HEK293 (cell line): ENCODE results near the gene CCDC57.
A peak's percentile ranks its signal among the peaks of the same experiment; 100 is the strongest.

Source experiments
- CTCF ChIA-PET: fragments of 350-600 bp; formaldehyde crosslinking; extraction: SDS; loops from one replicate; lab custom pipeline; 2021; ENCODE audit warnings: antibody characterized with exemption; lab: Yijun Ruan, JAX
- POLR2A ChIA-PET: fragments of 300-600 bp; formaldehyde crosslinking; extraction: SDS; loops from one replicate; lab custom pipeline; 2020; ENCODE audit warnings: antibody characterized with exemption, inconsistent platforms; lab: Yijun Ruan, JAX
- H3K27ac ChIP-seq: fragments of 200-500 bp; sonication (Bioruptor generic); 2 replicates; pipeline ENCODE4 v1.5.1; 2014; ENCODE audit warnings: low read depth, low read length, control low read depth, inconsistent platforms; ENCODE audit errors: extremely low read depth
- H3K36me3 ChIP-seq, 2 experiments: fragments of 200-500 bp in 1 of 2; sonication (Bioruptor generic) in 1 of 2; 1 replicate in 1 of 2; 2 replicates in 1 of 2; pipeline ENCODE4 v1.5.1; 2014 to 2017; ENCODE audit warnings: inconsistent platforms in 2 of 2, low read length in 2 of 2; ENCODE audit not compliant: control insufficient read depth in 2 of 2, insufficient read depth in 1 of 2
- H3K4me1 ChIP-seq: fragments of 200-500 bp; sonication (Bioruptor generic); 2 replicates; pipeline ENCODE4 v1.5.1; 2014; ENCODE audit warnings: mild to moderate bottlenecking, low read length, inconsistent platforms; ENCODE audit not compliant: control insufficient read depth, insufficient read depth
- H3K4me3 ChIP-seq: 2 replicates; pipeline ENCODE4 v1.5.1; 2011; ENCODE audit warnings: low read depth, mild to moderate bottlenecking, control low read depth, low read length, moderate library complexity
- H3K9me3 ChIP-seq: fragments of 200-500 bp; sonication (Bioruptor generic); 2 replicates; pipeline ENCODE4 v1.5.1; 2014; ENCODE audit warnings: low read depth, low read length, inconsistent platforms; ENCODE audit not compliant: control insufficient read depth, insufficient read depth
- GLIS2 ChIP-seq: fragments of 450-650 bp; formaldehyde crosslinking; IDR thresholded peaks from 2 replicates; pipeline ENCODE4 v1.5.1; 2016; ENCODE audit warnings: missing biosample characterization, missing genetic modification characterization
- KLF1 ChIP-seq: fragments of 450-650 bp; formaldehyde crosslinking; IDR thresholded peaks from 2 replicates; pipeline ENCODE4 v1.5.1; 2016; ENCODE audit warnings: missing biosample characterization, missing genetic modification characterization
- KLF7 ChIP-seq: fragments of 450-650 bp; formaldehyde crosslinking; IDR thresholded peaks from 2 replicates; pipeline ENCODE4 v1.5.1; 2016; ENCODE audit warnings: missing biosample characterization, missing genetic modification characterization, borderline replicate concordance
- KLF8 ChIP-seq: fragments of 450-650 bp; formaldehyde crosslinking; IDR thresholded peaks from 2 replicates; pipeline ENCODE4 v1.5.1; 2016; ENCODE audit warnings: missing biosample characterization, missing genetic modification characterization
- OVOL3 ChIP-seq: fragments of 450-650 bp; formaldehyde crosslinking; IDR thresholded peaks from 2 replicates; pipeline ENCODE4 v1.5.1; 2016; ENCODE audit warnings: missing biosample characterization, missing genetic modification characterization
- REPIN1 ChIP-seq: fragments of 450-650 bp; formaldehyde crosslinking; IDR thresholded peaks from 2 replicates; pipeline ENCODE4 v1.5.1; 2017; ENCODE audit warnings: missing biosample characterization, missing genetic modification characterization, low read depth
- SP3 ChIP-seq: fragments of 450-650 bp; formaldehyde crosslinking; IDR thresholded peaks from 2 replicates; pipeline ENCODE4 v1.5.1; 2016; ENCODE audit warnings: missing biosample characterization, missing genetic modification characterization
- ZBTB48 ChIP-seq: fragments of 450-650 bp; formaldehyde crosslinking; IDR thresholded peaks from 2 replicates; pipeline ENCODE4 v1.5.1; 2016; ENCODE audit warnings: missing biosample characterization, missing genetic modification characterization
- ZNF112 ChIP-seq: fragments of 450-650 bp; formaldehyde crosslinking; IDR thresholded peaks from 2 replicates; pipeline ENCODE4 v1.5.0; 2017; ENCODE audit warnings: missing biosample characterization, missing genetic modification characterization
- ZNF133 ChIP-seq: fragments of 450-650 bp; formaldehyde crosslinking; IDR thresholded peaks from 2 replicates; pipeline ENCODE4 v1.5.1; 2016; ENCODE audit warnings: missing biosample characterization, missing genetic modification characterization
- ZNF138 ChIP-seq: fragments of 450-650 bp; formaldehyde crosslinking; IDR thresholded peaks from 2 replicates; pipeline ENCODE4 v1.5.1; 2016; ENCODE audit warnings: missing biosample characterization, missing genetic modification characterization, borderline replicate concordance
- ZNF169 ChIP-seq: fragments of 450-650 bp; formaldehyde crosslinking; IDR thresholded peaks from 2 replicates; pipeline ENCODE4 v1.5.1; 2016; ENCODE audit warnings: missing biosample characterization, missing genetic modification characterization
- ZNF174 ChIP-seq: fragments of 450-650 bp; formaldehyde crosslinking; IDR thresholded peaks from 2 replicates; pipeline ENCODE4 v1.5.0; 2017; ENCODE audit warnings: missing biosample characterization, mild to moderate bottlenecking, missing genetic modification characterization
- ZNF202 ChIP-seq: fragments of 450-650 bp; formaldehyde crosslinking; IDR thresholded peaks from 2 replicates; pipeline ENCODE4 v1.5.1; 2016; ENCODE audit warnings: missing biosample characterization, missing genetic modification characterization, borderline replicate concordance
- ZNF223 ChIP-seq: fragments of 450-650 bp; formaldehyde crosslinking; IDR thresholded peaks from 2 replicates; pipeline ENCODE4 v1.5.1; 2016; ENCODE audit warnings: missing biosample characterization, missing genetic modification characterization
- ZNF302 ChIP-seq: fragments of 450-650 bp; formaldehyde crosslinking; IDR thresholded peaks from 2 replicates; pipeline ENCODE4 v1.5.1; 2016; ENCODE audit warnings: missing biosample characterization, missing genetic modification characterization, low read depth
- ZNF366 ChIP-seq: fragments of 450-650 bp; formaldehyde crosslinking; conservative IDR thresholded peaks from 2 replicates; pipeline ENCODE4 v1.5.1; 2016; ENCODE audit warnings: missing biosample characterization, missing genetic modification characterization
- ZNF558 ChIP-seq: fragments of 450-650 bp; formaldehyde crosslinking; IDR thresholded peaks from 2 replicates; pipeline ENCODE4 v1.5.1; 2016; ENCODE audit warnings: missing biosample characterization, missing genetic modification characterization
- ZNF585B ChIP-seq: fragments of 450-650 bp; formaldehyde crosslinking; IDR thresholded peaks from 2 replicates; pipeline ENCODE4 v1.5.1; 2016; ENCODE audit warnings: missing biosample characterization, missing genetic modification characterization
- ZNF792 ChIP-seq: fragments of 450-650 bp; formaldehyde crosslinking; IDR thresholded peaks from 2 replicates; pipeline ENCODE4 v1.5.1; 2016; ENCODE audit warnings: missing biosample characterization, missing genetic modification characterization
- ZNF830 ChIP-seq: fragments of 450-650 bp; IDR thresholded peaks from 2 replicates; pipeline ENCODE4 v1.5.0; 2018; ENCODE audit warnings: missing biosample characterization, missing genetic modification characterization, low read depth, mild to moderate bottlenecking, moderate library complexity
- TF ChIP-seq, protein P1 (sequence below): fragments of 450-650 bp; formaldehyde crosslinking; IDR thresholded peaks from 2 replicates; pipeline ENCODE4 v1.5.1; 2016; ENCODE audit warnings: missing biosample characterization, missing genetic modification characterization

The CCDC57 gene

DNA sequence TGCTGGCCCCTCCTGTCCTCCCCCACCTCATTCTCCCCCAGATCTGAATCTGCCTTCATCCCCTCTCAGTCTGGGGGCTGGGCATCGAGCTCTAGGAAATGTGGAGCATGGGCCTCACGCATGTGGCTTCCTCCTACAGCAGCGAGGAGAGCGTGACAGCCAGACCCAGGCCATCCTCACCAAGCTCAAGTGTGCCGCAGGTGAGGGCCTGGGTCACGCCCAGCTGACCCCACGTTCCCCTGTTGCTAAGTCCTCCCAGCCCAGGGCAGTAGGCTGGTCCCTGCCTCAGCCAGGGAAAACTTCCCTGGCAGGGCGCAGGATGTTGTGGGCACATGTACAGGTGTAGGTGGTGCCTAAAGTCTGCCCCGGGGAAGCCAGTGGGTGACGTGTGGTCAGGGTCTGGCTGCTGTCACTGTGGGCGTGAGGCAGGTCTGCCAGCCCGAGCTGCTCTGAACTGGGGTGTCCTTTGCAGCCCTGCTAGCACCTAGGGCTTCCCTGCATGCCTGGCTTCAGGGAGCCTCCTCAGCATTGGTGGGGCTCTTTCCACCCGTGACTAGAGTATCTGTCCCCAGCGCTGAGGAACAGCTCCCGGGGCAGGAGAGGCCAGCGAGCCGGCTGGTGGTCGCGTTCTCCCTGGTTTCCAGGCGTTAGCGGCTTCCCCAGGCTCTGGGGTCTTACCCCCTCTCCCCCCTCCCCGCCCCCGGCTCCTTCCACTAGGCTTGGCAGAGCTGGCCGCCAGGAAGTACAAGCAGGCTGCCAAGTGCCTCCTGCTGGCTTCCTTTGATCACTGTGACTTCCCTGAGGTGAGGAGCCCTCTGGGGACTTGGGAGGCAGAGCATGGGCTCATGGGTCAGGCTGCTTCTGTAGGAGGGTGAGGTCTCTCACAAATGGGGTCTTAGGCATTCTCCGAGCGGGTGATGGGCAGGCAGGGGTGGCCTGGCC lies 157.3 kb downstream of the CCDC57 start (continued):
- no peak for TF ChIP-seq KLF8 (tag by site-specific recombination)
- no peak for TF ChIP-seq KLF7 (tag by site-specific recombination)
- no peak for TF ChIP-seq ZNF174

DNA sequence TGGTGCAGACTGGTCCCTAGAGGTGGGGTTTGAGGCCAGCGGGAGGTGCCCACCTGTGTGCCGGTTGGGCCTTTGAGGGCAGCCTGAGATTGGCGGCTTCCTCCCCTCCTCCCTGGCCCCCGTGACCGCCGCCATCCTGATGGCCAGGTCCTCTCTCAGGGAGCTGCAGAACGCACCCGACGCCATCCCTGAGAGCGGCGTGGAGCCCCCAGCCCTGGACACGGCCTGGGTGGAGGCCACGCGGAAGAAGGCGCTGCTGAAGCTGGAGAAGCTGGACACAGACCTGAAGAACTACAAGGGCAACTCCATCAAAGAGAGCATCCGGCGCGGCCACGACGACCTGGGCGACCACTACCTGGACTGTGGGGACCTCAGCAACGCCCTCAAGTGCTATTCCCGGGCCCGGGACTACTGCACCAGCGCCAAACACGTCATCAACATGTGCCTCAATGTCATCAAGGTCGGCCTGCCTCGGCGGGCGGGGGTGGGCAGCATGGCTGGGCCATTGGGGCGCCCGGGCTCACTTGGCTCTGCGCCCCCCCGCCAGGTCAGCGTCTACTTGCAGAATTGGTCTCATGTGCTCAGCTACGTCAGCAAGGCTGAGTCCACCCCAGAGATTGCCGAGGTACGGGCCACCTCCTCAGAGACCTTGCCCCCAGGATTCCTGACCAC lies 158.2 kb downstream of the CCDC57 start:
- peaks cover 7% of the 10 kb centered on the region for H3K4me1 ChIP-seq
- no peak for TF ChIP-seq ZNF558 (tag by site-specific recombination)
- TF ChIP-seq ZNF830 (tag by site-specific recombination) = no peak
- no peak for TF ChIP-seq SP3 (tag by site-specific recombination)
- TF ChIP-seq OVOL3 (tag by site-specific recombination) = no peak
- no peak for TF ChIP-seq ZNF792 (tag by site-specific recombination)
- H3K36me3 ChIP-seq = peaks cover 0 to 78% of the 10 kb centered on the region in 2 experiments; a peak in 2 of 3 replicates
- no peaks in the 10 kb centered on the region for H3K9me3 ChIP-seq
- peak overlapping the region; percentile 36; the same call in 1 of the 2 replicates for H3K27ac ChIP-seq
- ChIA-PET POLR2A (interaction anchor here (2.1 to 14.2 kb wide), 4 partner anchors 10 to 31 kb away, joined by 4 to 96 read pairs (median 38); partner anchors contain the start of genes CENPX, DCXR, LRRC45 and RAC3), CTCF (interaction anchor here (0.7 to 1.8 kb wide), 3 partner anchors 17 to 28 kb away, joined by 3 to 8 read pairs (median 5); partner anchors contain the start of gene DCXR)
- H3K4me3 ChIP-seq = no peak overlapping the region

DNA sequence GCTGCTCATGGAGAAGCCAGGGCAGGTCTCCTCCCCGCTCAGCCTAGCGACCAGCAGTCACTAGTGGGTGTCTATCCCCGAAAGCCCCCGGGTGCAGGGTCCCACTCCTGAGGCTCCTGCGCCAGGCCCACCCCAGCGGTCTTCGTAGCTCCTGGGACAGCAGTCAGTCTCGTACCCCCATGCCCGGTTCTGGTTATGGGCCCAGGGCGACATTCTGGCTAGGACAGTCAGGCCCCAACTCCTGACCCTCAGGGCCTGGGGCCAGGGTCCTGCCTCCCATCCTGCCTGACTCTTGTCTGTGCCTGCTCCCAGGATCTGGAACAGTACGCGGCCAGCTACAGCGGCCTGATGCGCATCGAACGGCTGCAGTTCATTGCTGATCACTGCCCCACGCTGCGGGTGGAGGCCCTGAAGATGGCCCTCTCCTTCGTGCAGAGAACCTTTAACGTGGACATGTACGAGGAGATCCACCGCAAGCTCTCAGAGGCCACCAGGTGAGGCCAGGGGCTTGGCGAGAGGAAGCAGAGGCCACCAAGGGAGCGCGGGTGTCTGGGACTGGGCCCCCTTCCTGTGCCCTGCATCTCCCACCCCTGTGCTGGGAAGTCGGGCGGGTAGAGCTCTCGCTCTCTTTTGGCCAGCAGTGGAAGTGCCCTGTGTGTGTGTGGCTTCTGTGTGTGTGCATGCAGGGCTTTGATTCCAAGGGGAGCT lies 158.9 kb downstream of the CCDC57 start:
- H3K36me3 ChIP-seq = peaks cover 0 to 78% of the 10 kb centered on the region in 2 experiments; a peak in 2 of 3 replicates
- ChIA-PET CTCF (interaction anchor here (0.7 to 1.8 kb wide), 2 partner anchors 24 to 28 kb away, joined by 3 to 8 read pairs; no protein-coding TSS in a partner anchor), POLR2A (interaction anchor here (0.5 to 14.2 kb wide), 8 partner anchors 9 to 123 kb away, joined by 3 to 96 read pairs (median 4); partner anchors contain the start of genes CENPX, DCXR, LRRC45 and RAC3)
- H3K27ac ChIP-seq = peak overlapping the region; percentile 36; the same call in 1 of the 2 replicates
- no peak for TF ChIP-seq ZNF138
- 0 out of 2 replicates have a peak, but pooled peaks have one; percentile 17 for TF ChIP-seq ZBTB48 (tag by site-specific recombination)
- no peak for TF ChIP-seq ZNF133 (tag by site-specific recombination)
- TF ChIP-seq ZNF112 (tag by site-specific recombination) = no peak
- peak; percentile 15; the same call in 1 of the 2 replicates for TF ChIP-seq GLIS2
- TF ChIP-seq ZNF223 (tag by site-specific recombination) = peak; percentile 95
- TF ChIP-seq REPIN1 (tag by site-specific recombination) = no peak
- no peak for TF ChIP-seq ZNF202 (tag by site-specific recombination)
- no peak for TF ChIP-seq ZNF169 (tag by site-specific recombination)
- peaks cover 7% of the 10 kb centered on the region for H3K4me1 ChIP-seq
- H3K4me3 ChIP-seq = no peak overlapping the region
- H3K9me3 ChIP-seq = no peaks in the 10 kb centered on the region

DNA sequence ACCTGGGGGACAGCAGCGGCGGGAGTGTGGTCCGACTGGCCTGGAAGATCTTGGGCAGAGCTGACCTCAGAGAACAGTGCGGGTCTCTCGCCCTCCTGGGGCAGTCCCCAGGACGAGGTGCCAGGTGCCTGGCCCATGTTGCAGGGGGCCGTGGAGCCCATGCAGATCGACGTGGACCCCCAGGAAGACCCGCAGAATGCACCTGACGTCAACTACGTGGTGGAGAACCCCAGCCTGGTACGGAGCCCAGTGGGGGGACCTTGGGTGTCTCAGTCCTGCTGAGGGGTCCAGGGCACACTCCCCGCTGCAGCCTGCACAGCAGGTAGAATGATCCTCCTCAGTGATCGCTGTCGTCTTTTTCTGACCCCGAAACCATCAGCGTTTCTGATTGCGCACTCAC lies 159.5 kb downstream of the CCDC57 start:
- CTCF ChIA-PET = interaction anchor here (0.7 to 1.8 kb wide), 2 partner anchors 23 to 34 kb away, joined by 3 to 8 read pairs; no protein-coding TSS in a partner anchor
- peak overlapping the region; percentile 83 for H3K4me3 ChIP-seq
- peaks cover 0 to 78% of the 10 kb centered on the region in 2 experiments; a peak in 2 of 3 replicates for H3K36me3 ChIP-seq
- peaks cover 7% of the 10 kb centered on the region for H3K4me1 ChIP-seq
- TF ChIP-seq KLF1 (tag by site-specific recombination) = no peak
- TF ChIP-seq ZNF585B (tag by site-specific recombination) = no peak
- TF ChIP-seq ZNF366 (tag by site-specific recombination) = no peak
- no peak for TF ChIP-seq ZNF302
- TF ChIP-seq GLIS2 = peak; percentile 49; the same call in 1 of the 2 replicates
- no peak for TF ChIP-seq ZNF138
- TF ChIP-seq, protein P1, sequence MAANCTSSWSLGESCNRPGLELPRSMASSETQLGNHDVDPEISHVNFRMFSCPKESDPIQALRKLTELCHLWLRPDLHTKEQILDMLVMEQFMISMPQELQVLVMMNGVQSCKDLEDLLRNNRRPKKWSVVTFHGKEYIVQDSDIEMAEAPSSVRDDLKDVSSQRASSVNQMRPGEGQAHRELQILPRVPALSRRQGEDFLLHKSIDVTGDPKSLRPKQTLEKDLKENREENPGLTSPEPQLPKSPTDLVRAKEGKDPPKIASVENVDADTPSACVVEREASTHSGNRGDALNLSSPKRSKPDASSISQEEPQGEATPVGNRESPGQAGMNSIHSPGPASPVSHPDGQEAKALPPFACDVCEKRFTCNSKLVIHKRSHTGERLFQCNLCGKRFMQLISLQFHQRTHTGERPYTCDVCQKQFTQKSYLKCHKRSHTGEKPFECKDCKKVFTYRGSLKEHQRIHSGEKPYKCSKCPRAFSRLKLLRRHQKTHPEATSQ (tag by site-specific recombination) = no peak
- TF ChIP-seq, all 188 proteins: peak for 1
- no peaks in the 10 kb centered on the region for H3K9me3 ChIP-seq
- POLR2A ChIA-PET = interaction anchor here (0.6 to 14.2 kb wide), 7 partner anchors 8 to 123 kb away, joined by 3 to 96 read pairs (median 4); partner anchors contain the start of genes CENPX, DCXR, LRRC45 and RAC3
- peak overlapping the region; percentile 73 for H3K27ac ChIP-seq
